Stimulated activated naive CD8-positive, alpha-beta T cell treated with anti-CD3 and anti-CD28 coated beads, Interleukin-15, amount 100 ng/mL, for 72 hours (primary cell): ENCODE results near the gene FAM89B.
"Not testable (repeated sequence)": the region's sequence is repeated elsewhere in the genome, so short reads cannot be mapped to it uniquely, and the experiment has no call there.

Experiments used
- ATAC-seq: fragments of 150-1000 bp; cut with Tn5 transposase; 2 replicates; pipeline ENCODE4 v1.10.0; 2021; ENCODE audit warnings: mild to moderate bottlenecking, moderate library complexity
- DNase-seq, 2 donors: peaks; one replicate each; pipeline ENCODE4 v3.0.0; 2021 to 2022
- H3K27ac Mint-ChIP-seq, 2 donors: one replicate each; pipeline ENCODE4 v1.8.0; 2022; ENCODE audit warnings: mild to moderate bottlenecking in 2 of 2, mixed read lengths in 2 of 2, moderate library complexity in 2 of 2
- H3K27me3 Mint-ChIP-seq: one replicate; pipeline ENCODE4 v1.8.0; 2022; ENCODE audit warnings: mixed read lengths
- H3K4me1 Mint-ChIP-seq: one replicate; pipeline ENCODE4 v1.8.0; 2022; ENCODE audit warnings: mild to moderate bottlenecking, mixed read lengths
- H3K4me3 Mint-ChIP-seq, 2 donors: one replicate each; pipeline ENCODE4 v1.8.0; 2022; ENCODE audit warnings: mild to moderate bottlenecking in 2 of 2, mixed read lengths in 2 of 2, moderate library complexity in 1 of 2
- H3K9me3 Mint-ChIP-seq, 2 donors: one replicate each; pipeline ENCODE4 v1.8.0; 2022; ENCODE audit warnings: mixed read lengths in 2 of 2

Gene FAM89B

DNA sequence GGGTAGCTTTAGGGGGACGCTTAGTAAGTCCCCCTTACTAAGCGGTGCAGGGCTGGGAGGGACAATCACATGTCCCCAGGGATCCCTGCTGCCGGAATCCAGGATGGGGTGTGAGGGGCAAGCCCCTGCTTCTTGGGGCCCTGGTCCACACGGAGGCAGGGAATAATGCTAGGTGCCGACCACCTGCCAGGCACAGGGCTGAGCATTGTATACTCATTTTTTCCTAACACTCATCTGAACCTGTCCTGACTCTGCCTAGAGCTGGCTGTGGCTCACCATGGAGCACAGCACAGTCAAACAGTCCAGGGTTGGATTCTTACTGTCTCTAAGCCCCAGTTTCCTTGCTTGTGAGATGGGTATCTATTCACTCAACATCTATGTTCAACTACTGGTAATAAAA, 12.8 kb upstream of the FAM89B start:
- Mint-ChIP-seq H3K9me3 (no peaks in the 10 kb centered on the region), H3K4me1 (peaks cover 73% of the 10 kb centered on the region), H3K27ac (no peak overlapping the region), H3K4me3 (peak overlapping the region; percentile 81 to 90), H3K27me3 (no peaks in the 10 kb centered on the region)
- ATAC-seq (peak; percentile 44), DNase-seq (no peak)

GRCh38 chr11:65559951-65560537, 12.3 kb upstream of the FAM89B start:
- no peak overlapping the region for H3K4me3 Mint-ChIP-seq
- H3K9me3 Mint-ChIP-seq, result no peaks in the 10 kb centered on the region
- H3K4me1 Mint-ChIP-seq, result peaks cover 73% of the 10 kb centered on the region
- peak overlapping the region in 1 of 2 donors; percentile 19 for H3K27ac Mint-ChIP-seq
- DNase-seq, result no peak
- H3K27me3 Mint-ChIP-seq, result no peaks in the 10 kb centered on the region
- no peak for ATAC-seq

DNA sequence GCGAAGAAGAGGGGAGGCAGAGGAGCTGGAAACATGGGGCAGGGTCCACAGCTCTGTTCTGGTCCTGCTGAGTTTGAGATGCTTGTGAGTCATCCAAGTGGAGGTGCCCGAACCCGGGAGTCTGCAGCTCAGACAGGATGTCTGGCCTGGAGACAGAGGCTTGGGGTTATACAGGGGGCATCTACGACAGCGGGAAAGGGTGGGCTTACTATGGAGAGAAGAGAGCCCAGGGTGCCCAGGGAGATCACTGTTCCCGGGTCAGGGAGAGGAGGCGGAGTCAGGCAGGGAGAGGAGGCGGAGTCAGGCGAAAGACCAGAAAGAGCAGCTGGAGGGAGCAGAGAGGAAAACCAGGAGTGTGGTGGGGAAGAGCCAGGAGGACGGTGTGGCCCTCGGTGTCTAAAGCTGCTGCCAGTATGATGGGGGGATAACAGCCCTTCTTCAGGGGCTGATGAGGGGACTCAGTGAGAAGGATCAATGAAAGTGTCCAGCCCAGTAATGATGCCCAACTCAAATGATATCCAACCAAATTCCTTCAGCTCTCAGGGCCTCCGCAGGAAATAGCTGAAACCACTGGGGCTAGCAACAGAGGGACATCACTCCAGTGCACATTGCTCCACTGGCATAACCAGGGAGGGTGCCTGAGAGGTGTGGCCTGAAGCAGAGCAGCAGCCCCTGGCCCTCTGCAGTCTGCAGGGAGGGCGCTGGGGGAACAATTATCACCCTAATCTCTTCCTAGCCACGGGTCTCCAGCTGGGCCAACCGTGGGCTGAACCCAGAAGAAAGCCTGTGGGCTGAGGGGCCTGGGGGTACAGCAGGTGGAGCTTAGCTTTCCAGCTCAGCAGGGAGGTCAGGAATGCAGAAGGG, 11.6 kb upstream of the FAM89B start:
- DNase-seq, result no peak
- no peak overlapping the region for H3K4me3 Mint-ChIP-seq

GRCh38 chr11:65562020-65562419, 10.3 kb upstream of the FAM89B start:
- Mint-ChIP-seq H3K4me1 (peaks cover 73% of the 10 kb centered on the region), H3K4me3 (no peak overlapping the region), H3K27me3 (no peaks in the 10 kb centered on the region), H3K9me3 (no peaks in the 10 kb centered on the region), H3K27ac (no peak overlapping the region)
- DNase-seq (no peak), ATAC-seq (no peak)

More for the DNA sequence above, 11.6 kb upstream of the FAM89B start:
- Mint-ChIP-seq H3K4me1 (peaks cover 73% of the 10 kb centered on the region), H3K27me3 (no peaks in the 10 kb centered on the region), H3K27ac (peak overlapping the region in 1 of 2 donors; percentile 20), H3K9me3 (no peaks in the 10 kb centered on the region)
- no peak for ATAC-seq

DNA sequence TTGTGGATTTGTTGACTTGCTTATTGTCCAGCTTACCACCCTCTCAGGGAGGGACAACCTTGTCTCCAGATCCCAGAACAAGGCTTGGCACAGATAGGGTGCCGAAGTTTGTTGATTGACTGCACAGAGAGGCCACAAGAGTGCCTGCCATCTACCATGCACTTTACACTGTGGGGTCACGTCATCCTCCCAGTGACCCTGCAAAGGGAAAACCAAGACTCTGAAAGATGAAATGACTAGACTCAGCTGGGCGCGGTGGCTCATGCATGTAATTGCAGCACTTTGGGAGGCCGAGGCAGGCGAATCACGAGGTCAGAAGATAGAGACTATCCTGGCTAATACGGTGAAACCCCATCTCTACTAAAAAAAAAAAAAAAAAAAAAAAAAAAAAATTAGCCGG, 9.6 kb upstream of the FAM89B start:
- Mint-ChIP-seq H3K4me1 (peaks cover 76% of the 10 kb centered on the region), H3K9me3 (no peaks in the 10 kb centered on the region), H3K27me3 (no peaks in the 10 kb centered on the region), H3K4me3 (no peak overlapping the region), H3K27ac (no peak overlapping the region)
- DNase-seq, result no peak
- no peak for ATAC-seq

DNA sequence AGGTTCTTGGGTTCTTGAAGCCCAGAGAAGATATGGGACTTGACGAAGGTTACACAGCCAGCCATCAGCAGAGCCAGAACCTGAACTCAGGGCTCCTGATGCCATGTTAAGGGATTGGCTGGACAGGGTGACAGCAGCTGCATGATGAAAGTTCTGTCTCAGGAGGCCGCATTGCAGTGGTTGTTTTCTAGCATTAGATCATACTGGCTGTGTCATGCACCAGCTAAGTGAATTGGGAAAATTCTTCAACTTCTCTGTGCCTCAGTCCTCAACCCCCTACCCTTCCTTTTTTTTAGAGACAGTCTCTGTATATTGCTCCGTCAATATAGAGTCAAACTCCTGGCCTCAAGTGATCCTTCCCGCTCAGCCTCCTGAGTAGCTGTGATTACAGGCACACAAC, 8.7 kb upstream of the FAM89B start:
- Mint-ChIP-seq H3K4me3 (no peak overlapping the region), H3K9me3 (no peaks in the 10 kb centered on the region), H3K4me1 (peaks cover 83% of the 10 kb centered on the region), H3K27ac (no peak overlapping the region), H3K27me3 (no peaks in the 10 kb centered on the region)
- ATAC-seq (no peak), DNase-seq (no peak)

GRCh38 chr11:65564879-65565559, 7.3 kb upstream of the FAM89B start:
- H3K27ac Mint-ChIP-seq, result peak overlapping the region; percentile 94 to 97
- not testable (repeated sequence) for DNase-seq, ATAC-seq, H3K9me3 Mint-ChIP-seq, H3K27me3 Mint-ChIP-seq
- H3K4me3 Mint-ChIP-seq, result peak overlapping the region; percentile 78 to 80
- H3K4me1 Mint-ChIP-seq, result peaks cover 73% of the 10 kb centered on the region

GRCh38 chr11:65565624-65566453, 6.5 kb upstream of the FAM89B start:
- Mint-ChIP-seq H3K27ac (peak overlapping the region; percentile 94 to 97), H3K4me3 (peak overlapping the region; percentile 78 to 80), H3K27me3 (no peaks in the 10 kb centered on the region), H3K4me1 (peaks cover 72% of the 10 kb centered on the region), H3K9me3 (no peaks in the 10 kb centered on the region)
- ATAC-seq (peak; percentile 2), DNase-seq (peak in 1 of 2 donors; percentile 51)

GRCh38 chr11:65569164-65569972, 3.0 kb upstream of the FAM89B start:
- Mint-ChIP-seq H3K9me3 (no peaks in the 10 kb centered on the region), H3K27me3 (no peaks in the 10 kb centered on the region), H3K27ac (peak overlapping the region; percentile 95 to 96), H3K4me1 (peaks cover 84% of the 10 kb centered on the region), H3K4me3 (peak overlapping the region; percentile 91 to 100)
- ATAC-seq, result peak; percentile 46
- DNase-seq, result no peak

GRCh38 chr11:65569973-65570918, 2.1 kb upstream of the FAM89B start, which contains the start of gene ZNRD2:
ZNRD2 (plus strand) TSS chr11:65570477; CDS start chr11:65570492, 15 bp downstream.
- no peaks in the 10 kb centered on the region for H3K27me3 Mint-ChIP-seq

GRCh38 chr11:65571420-65571819, 918 bp upstream of the FAM89B start:
- Mint-ChIP-seq H3K27ac (no peak overlapping the region), H3K27me3 (no peaks in the 10 kb centered on the region), H3K4me3 (peak overlapping the region; percentile 91 to 100), H3K9me3 (no peaks in the 10 kb centered on the region), H3K4me1 (peaks cover 77% of the 10 kb centered on the region)
- DNase-seq, result no peak
- ATAC-seq, result no peak

More at GRCh38 chr11:65569973-65570918, 2.1 kb upstream of the FAM89B start, which contains the start of gene ZNRD2:
- DNase-seq (peak; percentile 99 to 100), ATAC-seq (peak; percentile 83)
- Mint-ChIP-seq H3K9me3 (no peaks in the 10 kb centered on the region), H3K4me1 (peaks cover 83% of the 10 kb centered on the region), H3K4me3 (peak within 1 kb of the TSS; percentile 91 to 100), H3K27ac (peak within 1 kb of the TSS; percentile 96 to 97)

GRCh38 chr11:65571940-65572339, 398 bp upstream of the FAM89B start:
- ATAC-seq (no peak), DNase-seq (no peak)
- no peaks in the 10 kb centered on the region for H3K27me3 Mint-ChIP-seq
- peaks cover 77% of the 10 kb centered on the region for H3K4me1 Mint-ChIP-seq
- peak overlapping the region; percentile 91 to 100 for H3K4me3 Mint-ChIP-seq
- no peaks in the 10 kb centered on the region for H3K9me3 Mint-ChIP-seq
- peak overlapping the region; percentile 89 to 93 for H3K27ac Mint-ChIP-seq

- Mint-ChIP-seq H3K4me1 (peaks cover 77% of the 10 kb centered on the region), H3K4me3 (peak overlapping the region; percentile 90 to 91), H3K27ac (peak overlapping the region; percentile 90 to 92), H3K27me3 (no peaks in the 10 kb centered on the region), H3K9me3 (no peaks in the 10 kb centered on the region)
- ATAC-seq (no peak), DNase-seq (peak in 1 of 2 donors; percentile 44)
These were observed 1.2 kb downstream of the FAM89B start for GRCh38 chr11:65573391-65574079.
